Cardiac muscle cell (in vitro differentiated cells and primary cell): Measurements from ENCODE around the gene UAP1L1. TPM values are rescaled to one million over a fixed set of nuclear protein-coding genes. Genes with fewer than 3 reads are reported as not detected.

Experiments used
- DNase-seq, 2 donors: peaks; one replicate each; pipeline versions ENCODE4 v3.0.0 to v3.0.0-alpha.2; 2010 to 2017; ENCODE audit warnings: low read depth in 1 of 2, low spot score in 1 of 2
- H3K27ac ChIP-seq: fragments of 200-600 bp; sonication (generic); 2 replicates; pipeline ENCODE4 v1.5.1; 2016
- H3K27me3 ChIP-seq: fragments of 200-600 bp; sonication (generic); 2 replicates; pipeline ENCODE4 v1.6.0; 2016; ENCODE audit warnings: control low read depth
- H3K36me3 ChIP-seq: fragments of 200-600 bp; sonication (generic); 2 replicates; pipeline ENCODE4 v1.5.1; 2016; ENCODE audit warnings: control low read depth
- H3K4me1 ChIP-seq: fragments of 200-600 bp; sonication (generic); 2 replicates; pipeline ENCODE4 v1.8.1; 2017; ENCODE audit warnings: low read depth, mild to moderate bottlenecking, mixed run types
- H3K4me3 ChIP-seq: fragments of 200-600 bp; sonication (generic); 2 replicates; pipeline ENCODE4 v1.5.1; 2016; ENCODE audit warnings: mild to moderate bottlenecking
- H3K9me3 ChIP-seq: fragments of 200-600 bp; sonication (generic); 2 replicates; pipeline ENCODE4 v1.5.1; 2017; ENCODE audit warnings: low read depth, mild to moderate bottlenecking, control low read depth
- polyA plus RNA-seq: library from polyadenylated mRNA; unstranded; fragments of >200 nt; fragmentation: Nextera tagmentation; extraction: Ambion mirVana; gene quantifications from 2 replicates; pipeline ENCODE4 v1.2.1, GENCODE V29; 2016
- total RNA-seq: library from RNA; depleted of rRNA; stranded (reverse); fragments of >200 nt; gene quantifications from 2 replicates; pipeline ENCODE4 v1.2.3, GENCODE V29; 2016
- TF ChIP-seq, protein P1 (sequence below): IDR thresholded peaks from 2 replicates; pipeline ENCODE4 v1.5.1; 2012; ENCODE audit warnings: low read depth, mild to moderate bottlenecking, low read length

UAP1L1 gene
- total and polyA plus RNA-seq, 2 experiments from 2014 or later: 9.9 to 13.3 TPM

DNA sequence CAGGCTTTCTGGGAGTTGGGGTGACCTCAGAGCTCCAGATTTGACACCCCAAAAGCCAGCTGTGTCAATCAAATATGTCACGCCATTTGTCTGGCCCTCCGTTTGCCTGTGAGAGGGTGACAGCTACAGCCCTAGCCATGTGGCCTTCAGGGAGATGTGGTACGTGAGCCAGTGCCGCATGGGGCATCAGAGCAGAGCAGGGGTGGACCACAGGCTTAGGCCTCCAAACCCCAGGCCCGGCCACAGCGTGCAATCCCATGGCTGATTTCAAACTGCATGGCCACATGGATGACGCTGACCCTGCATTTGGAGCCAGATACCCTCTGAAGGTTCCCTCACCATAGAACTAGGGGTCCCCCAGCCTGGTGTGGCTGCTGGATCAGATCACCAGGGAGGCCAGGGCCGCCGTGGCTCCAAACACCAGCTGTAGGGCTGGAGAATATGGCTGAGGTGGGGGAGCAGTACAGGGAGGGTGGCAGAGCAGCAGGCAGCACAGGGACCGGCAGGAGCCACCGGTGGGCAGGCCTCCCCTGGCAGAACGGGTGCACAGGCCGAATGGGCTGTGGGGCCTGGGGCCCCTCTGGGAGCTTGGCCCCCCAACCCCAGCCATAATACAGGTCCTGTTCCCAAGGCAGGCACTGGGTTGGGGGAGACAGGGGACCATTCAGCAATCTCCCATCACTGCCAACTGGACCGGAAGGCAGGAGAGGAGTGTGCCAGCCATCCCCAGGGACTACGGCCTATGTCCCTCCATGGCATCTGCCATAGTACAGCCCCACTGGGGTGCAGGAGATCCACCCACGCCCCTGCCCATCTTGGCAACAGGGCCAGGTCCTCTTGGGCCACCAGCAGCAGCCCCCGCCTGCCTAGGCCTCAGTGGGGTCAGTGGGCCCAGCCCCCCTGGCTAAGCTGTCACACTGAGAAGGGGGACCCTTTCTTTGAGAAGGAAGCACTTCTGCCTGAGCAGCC lies 8.5 kb upstream of the UAP1L1 start:
- Histone ChIP-seq H3K27ac (no peak overlapping the region), H3K27me3 (peaks cover 10% of the 10 kb centered on the region), H3K36me3 (no peaks in the 10 kb centered on the region), H3K4me1 (no peaks in the 10 kb centered on the region), H3K4me3 (peak overlapping the region; percentile 35), H3K9me3 (no peaks in the 10 kb centered on the region)
- TF ChIP-seq, protein P1, sequence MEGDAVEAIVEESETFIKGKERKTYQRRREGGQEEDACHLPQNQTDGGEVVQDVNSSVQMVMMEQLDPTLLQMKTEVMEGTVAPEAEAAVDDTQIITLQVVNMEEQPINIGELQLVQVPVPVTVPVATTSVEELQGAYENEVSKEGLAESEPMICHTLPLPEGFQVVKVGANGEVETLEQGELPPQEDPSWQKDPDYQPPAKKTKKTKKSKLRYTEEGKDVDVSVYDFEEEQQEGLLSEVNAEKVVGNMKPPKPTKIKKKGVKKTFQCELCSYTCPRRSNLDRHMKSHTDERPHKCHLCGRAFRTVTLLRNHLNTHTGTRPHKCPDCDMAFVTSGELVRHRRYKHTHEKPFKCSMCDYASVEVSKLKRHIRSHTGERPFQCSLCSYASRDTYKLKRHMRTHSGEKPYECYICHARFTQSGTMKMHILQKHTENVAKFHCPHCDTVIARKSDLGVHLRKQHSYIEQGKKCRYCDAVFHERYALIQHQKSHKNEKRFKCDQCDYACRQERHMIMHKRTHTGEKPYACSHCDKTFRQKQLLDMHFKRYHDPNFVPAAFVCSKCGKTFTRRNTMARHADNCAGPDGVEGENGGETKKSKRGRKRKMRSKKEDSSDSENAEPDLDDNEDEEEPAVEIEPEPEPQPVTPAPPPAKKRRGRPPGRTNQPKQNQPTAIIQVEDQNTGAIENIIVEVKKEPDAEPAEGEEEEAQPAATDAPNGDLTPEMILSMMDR: no peak
- no peak for DNase-seq

DNA sequence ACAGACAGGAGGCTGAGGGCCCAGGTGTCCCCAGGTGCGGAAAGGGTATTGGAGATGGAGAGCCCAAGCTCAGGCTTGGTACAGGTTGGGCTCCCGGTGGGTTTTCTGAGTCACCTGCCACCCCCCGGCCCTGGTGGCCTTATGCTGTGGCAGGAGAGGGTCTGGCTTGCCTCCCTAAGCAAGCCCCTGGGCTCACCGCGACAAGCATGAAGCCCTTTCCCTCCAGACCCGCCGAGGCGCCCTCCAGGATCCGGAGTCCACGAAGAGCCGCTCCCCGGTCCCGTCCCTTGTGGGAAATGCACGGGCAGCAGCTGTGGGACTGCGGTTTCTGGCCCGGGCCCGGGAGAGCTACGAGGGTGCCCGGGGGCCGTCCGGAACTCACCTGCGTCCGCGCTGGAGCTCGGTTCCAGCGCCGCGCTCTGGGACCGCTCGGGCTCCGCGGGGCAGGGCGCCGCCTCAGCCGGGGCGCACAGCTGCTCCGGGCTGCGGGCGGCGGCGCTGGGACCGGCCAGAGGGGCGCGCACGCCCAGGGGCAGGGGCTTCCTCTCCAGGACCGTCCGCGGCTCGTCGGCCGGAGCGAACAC lies 7.7 kb upstream of the UAP1L1 start:
- Histone ChIP-seq H3K4me1 (no peaks in the 10 kb centered on the region), H3K27ac (no peak overlapping the region), H3K4me3 (peak overlapping the region; percentile 35), H3K36me3 (no peaks in the 10 kb centered on the region), H3K9me3 (no peaks in the 10 kb centered on the region), H3K27me3 (peaks cover 10% of the 10 kb centered on the region)
- DNase-seq: peak in 1 of 2 donors; percentile 53
- TF ChIP-seq, protein P1: no peak

DNA sequence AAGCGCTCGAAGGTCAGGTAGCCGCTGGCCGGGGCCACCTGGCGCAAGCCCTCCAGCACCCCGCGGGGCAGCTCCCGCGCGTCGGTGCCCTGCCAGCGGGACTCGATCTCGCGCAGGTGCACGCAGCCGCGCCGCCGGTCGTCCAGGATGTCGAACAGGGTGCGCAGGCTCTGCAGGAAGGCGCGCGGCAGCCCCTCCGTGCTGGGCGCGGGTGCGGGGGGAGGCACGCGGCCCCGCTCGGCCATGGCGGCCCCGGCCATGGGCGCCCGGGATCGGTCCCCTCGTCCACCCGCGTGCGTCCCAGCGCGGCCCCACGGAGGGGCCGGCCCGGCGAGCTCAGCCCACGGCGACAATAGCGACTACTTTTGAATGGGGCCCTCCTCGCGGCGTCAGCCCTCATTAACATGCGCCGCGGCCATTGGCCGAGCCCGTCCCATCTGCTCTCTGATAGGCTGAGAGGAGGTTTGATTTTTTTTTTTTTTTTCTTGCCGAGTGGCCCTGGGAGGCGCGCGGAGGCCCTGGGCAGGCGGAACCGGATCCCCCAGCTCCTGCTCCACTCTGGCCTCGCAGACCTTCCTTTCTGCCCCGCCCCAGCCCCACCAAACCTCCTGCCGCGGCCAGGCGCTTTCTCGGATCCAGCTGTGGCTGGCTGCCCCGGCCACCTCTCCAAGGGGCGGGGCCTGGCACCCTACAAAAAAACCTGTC lies 7.0 kb upstream of the UAP1L1 start, which contains the start of gene SAPCD2:
Gene SAPCD2, minus strand, starts transcription at position 357 of the 705 bp plus-strand sequence. Its CDS starts 97 bp downstream, at position 260.
- peaks cover 10% of the 10 kb centered on the region for H3K27me3 ChIP-seq
- peak; percentile 84 to 95 for DNase-seq
- H3K4me1 ChIP-seq: no peaks in the 10 kb centered on the region
- no peak within 1 kb of the TSS for H3K27ac ChIP-seq
- no peaks in the 10 kb centered on the region for H3K36me3 ChIP-seq
- peak within 1 kb of the TSS; percentile 35 for H3K4me3 ChIP-seq
- H3K9me3 ChIP-seq: no peaks in the 10 kb centered on the region
- TF ChIP-seq, protein P1: no peak

DNA sequence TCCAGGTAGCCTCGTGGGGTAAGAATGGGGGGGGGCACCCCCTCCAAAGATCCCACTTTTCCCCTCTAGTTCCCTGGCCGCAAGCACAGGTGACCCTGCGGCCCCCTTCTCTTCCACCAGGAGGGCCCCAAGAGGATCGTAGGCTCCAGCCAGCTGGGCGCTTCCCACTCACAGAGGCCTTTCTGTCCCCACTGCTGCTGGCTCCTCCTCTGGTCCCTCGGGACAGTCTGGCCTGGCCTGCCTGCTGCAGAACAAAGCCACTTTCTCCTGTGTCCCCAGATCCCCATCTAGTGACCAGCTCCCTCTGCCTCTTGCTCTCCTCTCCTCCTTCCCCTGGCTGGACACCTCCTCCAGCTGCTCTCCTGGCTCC lies 6.4 kb upstream of the UAP1L1 start:
- H3K36me3 ChIP-seq: no peaks in the 10 kb centered on the region
- peak overlapping the region; percentile 14 for H3K4me3 ChIP-seq
- no peaks in the 10 kb centered on the region for H3K9me3 ChIP-seq
- no peak overlapping the region for H3K27ac ChIP-seq
- no peak for DNase-seq
- H3K27me3 ChIP-seq: peaks cover 10% of the 10 kb centered on the region
- TF ChIP-seq, protein P1: no peak
- no peaks in the 10 kb centered on the region for H3K4me1 ChIP-seq

DNA sequence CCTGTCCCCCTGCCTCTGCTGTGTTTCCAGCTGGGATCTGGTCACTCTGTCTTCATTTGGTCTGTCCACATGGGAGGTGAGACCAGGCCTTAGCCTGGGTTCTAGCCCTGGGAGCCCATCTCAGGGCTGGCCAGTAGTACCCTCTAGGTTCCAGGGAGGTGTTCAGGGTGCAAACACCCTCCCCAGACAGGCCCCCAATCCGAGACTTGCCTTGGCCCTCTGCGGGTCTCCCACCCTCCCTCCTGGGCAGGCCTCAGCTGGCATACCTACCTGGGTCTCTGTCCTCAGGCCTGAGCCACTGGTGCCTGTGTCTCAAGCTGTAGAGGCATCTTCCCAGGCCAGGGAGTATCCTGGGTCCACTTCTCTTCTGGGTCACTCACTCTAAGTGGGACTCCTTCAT lies 6.0 kb upstream of the UAP1L1 start:
- H3K4me1 ChIP-seq: no peaks in the 10 kb centered on the region
- no peak overlapping the region for H3K4me3 ChIP-seq
- no peak overlapping the region for H3K27ac ChIP-seq
- TF ChIP-seq, protein P1: no peak
- no peak for DNase-seq
- H3K36me3 ChIP-seq: no peaks in the 10 kb centered on the region
- peaks cover 10% of the 10 kb centered on the region for H3K27me3 ChIP-seq
- no peaks in the 10 kb centered on the region for H3K9me3 ChIP-seq
